ENCODE results near the gene CLN6.

Gene CLN6

GRCh38 chr15:68229386-68230156 lies at the start of gene CLN6:
TSS of gene CLN6 (minus strand) at chr15:68229728. CDS start at chr15:68229584, 144 bp downstream.
- H2AFZ ChIP-seq = peak within 1 kb of the TSS; percentile 83
- H3K9me3 ChIP-seq (ENCODE audit: control insufficient read depth, low read length) = no peaks in the 10 kb centered on the region
- H3K27ac ChIP-seq = no peak within 1 kb of the TSS
- no peaks in the 10 kb centered on the region for H3K27me3 ChIP-seq (ENCODE audit: control insufficient read depth, insufficient read depth, low read length)
- no peak within 1 kb of the TSS for H3K9ac ChIP-seq
- TF ChIP-seq CTCF (IDR thresholded peaks at IDR 0.05) = no peak
- H3K36me3 ChIP-seq (ENCODE audit: control insufficient read depth, insufficient read depth, low read length) = no peaks in the 10 kb centered on the region
- no peaks in the 10 kb centered on the region for H3K79me2 ChIP-seq
- H3K4me3 ChIP-seq (ENCODE audit: low read depth, low read length) = peak within 1 kb of the TSS; percentile 73
- peaks cover 5% of the 10 kb centered on the region for H3K4me1 ChIP-seq
- H3K4me2 ChIP-seq (ENCODE audit: low read length) = peak within 1 kb of the TSS; percentile 96

DNA sequence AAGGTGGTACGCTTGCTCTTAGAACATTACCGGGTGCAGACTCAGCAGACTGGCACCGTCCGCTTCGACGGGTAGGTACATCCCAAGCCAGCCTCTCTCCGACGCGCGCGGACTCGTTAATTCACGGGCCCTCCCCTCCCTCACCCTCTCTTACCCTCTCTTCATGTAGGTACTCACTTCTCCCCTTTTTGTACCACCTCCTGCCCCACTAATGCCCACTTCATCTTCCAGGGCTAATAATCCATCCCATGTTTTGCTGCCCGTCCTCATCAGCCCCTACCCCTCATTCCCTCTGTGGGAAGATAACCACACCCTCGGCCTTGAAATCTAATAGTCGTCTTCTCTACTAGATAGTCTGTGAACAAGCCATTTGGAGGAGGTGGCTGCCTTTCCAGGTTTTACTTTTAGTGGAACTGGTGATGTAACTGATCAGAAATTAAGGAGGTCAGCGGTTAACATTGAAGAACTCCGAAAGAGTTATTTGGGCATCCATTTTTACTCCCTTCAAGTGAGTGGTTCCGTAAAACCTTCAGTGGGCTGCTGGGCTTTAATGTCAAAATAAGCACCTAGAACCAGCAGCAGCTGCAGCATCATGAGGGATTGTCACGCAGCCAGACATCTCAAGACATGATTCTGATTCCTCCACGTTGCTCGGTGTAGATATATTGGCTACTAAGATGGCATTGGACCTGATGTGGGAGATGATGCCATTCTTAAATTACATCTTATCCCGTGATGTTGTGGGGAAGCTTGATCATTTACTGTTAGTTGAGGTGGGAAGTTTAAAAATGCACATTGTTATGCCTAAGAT lies 49.3 kb upstream of the CLN6 start:
- Histone ChIP-seq H3K27ac (peak overlapping the region; percentile 100), H3K27me3 (ENCODE audit: control insufficient read depth, insufficient read depth, low read length) (no peaks in the 10 kb centered on the region), H3K79me2 (peaks cover 19% of the 10 kb centered on the region), H3K4me3 (ENCODE audit: low read depth, low read length) (peak overlapping the region; percentile 88), H3K4me1 (peaks cover 6% of the 10 kb centered on the region), H2AFZ (peak overlapping the region; percentile 99), H3K4me2 (ENCODE audit: low read length) (peak overlapping the region; percentile 74), H3K9me3 (ENCODE audit: control insufficient read depth, low read length) (no peaks in the 10 kb centered on the region), H3K36me3 (ENCODE audit: control insufficient read depth, insufficient read depth, low read length) (no peaks in the 10 kb centered on the region), H3K9ac (peak overlapping the region; percentile 88)
- no peak for TF ChIP-seq CTCF (IDR thresholded peaks at IDR 0.05)

GRCh38 chr15:68278345-68278594 lies 48.7 kb upstream of the CLN6 start:
- H3K4me1 ChIP-seq = peaks cover 6% of the 10 kb centered on the region
- H3K79me2 ChIP-seq = peaks cover 19% of the 10 kb centered on the region
- peak overlapping the region; percentile 88 for H3K9ac ChIP-seq
- no peaks in the 10 kb centered on the region for H3K9me3 ChIP-seq (ENCODE audit: control insufficient read depth, low read length)
- peak overlapping the region; percentile 99 for H2AFZ ChIP-seq
- H3K27ac ChIP-seq = peak overlapping the region; percentile 100
- H3K36me3 ChIP-seq (ENCODE audit: control insufficient read depth, insufficient read depth, low read length) = no peaks in the 10 kb centered on the region
- H3K4me2 ChIP-seq (ENCODE audit: low read length) = peak overlapping the region; percentile 74
- no peak for TF ChIP-seq CTCF (IDR thresholded peaks at IDR 0.05)
- peak overlapping the region; percentile 88 for H3K4me3 ChIP-seq (ENCODE audit: low read depth, low read length)
- no peaks in the 10 kb centered on the region for H3K27me3 ChIP-seq (ENCODE audit: control insufficient read depth, insufficient read depth, low read length)

DNA sequence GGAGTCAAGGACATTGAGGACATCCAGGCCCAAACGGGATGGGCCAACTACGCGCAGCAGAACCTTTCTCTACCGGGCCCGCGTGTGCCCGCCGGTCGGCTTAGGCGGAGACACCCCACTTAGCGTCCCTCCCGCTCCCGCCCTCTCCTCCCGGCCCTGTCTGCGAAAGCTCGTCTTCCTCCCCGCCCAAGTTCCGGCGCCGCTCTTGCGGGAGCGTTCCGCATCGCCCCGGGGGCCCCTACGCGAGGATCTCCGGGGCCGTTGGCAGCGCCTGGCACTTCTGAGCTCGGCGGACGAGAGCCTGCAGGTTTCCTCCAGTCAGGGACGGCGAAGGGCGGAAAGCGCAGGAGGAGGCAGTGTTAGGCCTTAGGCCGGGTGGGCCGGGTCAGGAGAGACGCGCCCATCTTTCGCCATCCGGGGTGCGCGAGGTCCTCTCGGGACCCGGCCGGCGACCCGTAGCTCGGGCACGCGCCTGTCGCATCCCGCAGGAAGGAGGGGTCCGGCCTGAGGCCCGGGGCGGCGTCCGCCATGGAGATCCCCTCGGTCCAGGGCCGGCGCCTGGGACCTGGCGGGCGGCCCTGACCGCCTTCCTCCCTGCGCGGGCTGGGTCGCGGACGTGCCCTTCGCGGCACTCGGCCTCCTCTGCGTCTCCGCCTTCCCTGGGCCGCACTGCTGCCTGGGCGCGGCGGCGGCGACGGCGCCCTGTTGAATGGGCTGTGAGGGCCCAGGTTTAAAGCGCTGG lies 48.2 kb upstream of the CLN6 start, which contains the start of gene FEM1B:
TSS of gene FEM1B (plus strand) at position 143 of the 742 bp plus-strand sequence. CDS start 673 bp downstream, outside the sequence.
- H2AFZ ChIP-seq = peak within 1 kb of the TSS; percentile 99
- no peaks in the 10 kb centered on the region for H3K36me3 ChIP-seq (ENCODE audit: control insufficient read depth, insufficient read depth, low read length)
- H3K4me1 ChIP-seq = peaks cover 6% of the 10 kb centered on the region
- peak within 1 kb of the TSS; percentile 88 for H3K4me3 ChIP-seq (ENCODE audit: low read depth, low read length)
- no peaks in the 10 kb centered on the region for H3K9me3 ChIP-seq (ENCODE audit: control insufficient read depth, low read length)
- TF ChIP-seq CTCF (IDR thresholded peaks at IDR 0.05) = peak; percentile 39
- H3K27me3 ChIP-seq (ENCODE audit: control insufficient read depth, insufficient read depth, low read length) = no peaks in the 10 kb centered on the region
- peak within 1 kb of the TSS; percentile 93 for H3K4me2 ChIP-seq (ENCODE audit: low read length)
- H3K27ac ChIP-seq = peak within 1 kb of the TSS; percentile 100
- peak within 1 kb of the TSS; percentile 88 for H3K9ac ChIP-seq
- H3K79me2 ChIP-seq = peaks cover 19% of the 10 kb centered on the region

Data from parathyroid adenoma (tissue), 2 donors.